NCI-H2227 (cell line): Measurements from ENCODE around the gene CACNA1H.

Experiments used
- DNase-seq: peaks from one replicate; lab custom pipeline; 2025; ENCODE audit not compliant: unreplicated experiment; lab: John Stamatoyannopoulos, UW

CACNA1H gene

GRCh38 chr16:1171001-1171400 is 18.1 kb downstream of the CACNA1H start:
- DNase-seq = no peak

- no peak for DNase-seq
Measured at GRCh38 chr16:1171854-1172428, 19.0 kb downstream of the CACNA1H start.

DNA sequence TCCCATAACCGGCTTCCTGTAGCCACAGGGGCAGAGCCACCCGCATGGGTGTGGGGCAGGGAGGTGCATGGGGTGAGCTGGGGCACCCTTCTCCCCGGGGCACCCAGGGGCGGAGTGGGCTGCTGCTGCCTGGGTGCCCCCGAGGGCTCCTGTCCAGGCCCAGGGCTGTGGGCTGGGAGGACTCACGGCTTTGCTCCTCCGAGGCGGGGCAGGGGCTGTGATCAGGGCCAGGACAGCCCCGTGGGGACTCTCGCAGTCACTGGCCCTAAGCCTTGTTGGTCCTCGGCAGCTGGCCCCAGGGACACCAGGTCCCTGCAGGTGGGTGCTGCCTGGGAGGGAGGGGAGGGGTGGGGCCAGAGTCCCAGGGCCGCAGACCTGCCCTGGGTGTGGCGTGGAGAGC is 19.7 kb downstream of the CACNA1H start:
- no peak for DNase-seq

DNA sequence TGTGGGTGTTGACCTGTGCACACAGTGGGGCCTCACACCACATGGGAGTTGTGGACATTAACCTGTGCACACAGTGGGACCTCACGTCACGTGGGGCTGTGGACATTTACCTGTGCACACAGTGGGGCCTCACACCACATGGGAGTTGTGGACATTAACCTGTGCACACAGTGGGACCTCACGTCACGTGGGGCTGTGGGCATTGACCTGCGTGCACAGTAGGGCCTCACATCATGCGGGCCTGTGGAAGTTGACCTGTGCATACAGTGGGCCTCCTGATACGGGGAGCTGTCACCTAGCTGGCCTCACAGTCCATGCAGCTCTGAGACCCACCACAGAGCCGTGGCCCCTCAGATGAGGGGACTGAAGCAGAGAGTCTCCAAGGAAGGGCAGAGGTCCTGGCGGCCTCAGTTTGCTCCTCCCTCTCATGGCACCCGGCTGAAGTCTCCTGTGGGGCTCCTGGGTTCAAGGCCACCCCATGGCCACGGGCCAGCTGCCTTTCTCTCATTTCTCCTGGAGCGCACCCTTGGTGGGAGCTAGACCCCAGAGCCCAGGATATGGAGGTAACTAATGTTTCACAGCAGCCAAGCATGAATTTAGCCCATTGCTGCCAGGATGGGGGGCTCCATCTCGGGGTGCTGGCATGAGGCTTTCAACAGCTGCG is 21.0 kb downstream of the CACNA1H start:
- DNase-seq = no peak

GRCh38 chr16:1174477-1175357 is 21.8 kb downstream of the CACNA1H start:
- no peak for DNase-seq

DNA sequence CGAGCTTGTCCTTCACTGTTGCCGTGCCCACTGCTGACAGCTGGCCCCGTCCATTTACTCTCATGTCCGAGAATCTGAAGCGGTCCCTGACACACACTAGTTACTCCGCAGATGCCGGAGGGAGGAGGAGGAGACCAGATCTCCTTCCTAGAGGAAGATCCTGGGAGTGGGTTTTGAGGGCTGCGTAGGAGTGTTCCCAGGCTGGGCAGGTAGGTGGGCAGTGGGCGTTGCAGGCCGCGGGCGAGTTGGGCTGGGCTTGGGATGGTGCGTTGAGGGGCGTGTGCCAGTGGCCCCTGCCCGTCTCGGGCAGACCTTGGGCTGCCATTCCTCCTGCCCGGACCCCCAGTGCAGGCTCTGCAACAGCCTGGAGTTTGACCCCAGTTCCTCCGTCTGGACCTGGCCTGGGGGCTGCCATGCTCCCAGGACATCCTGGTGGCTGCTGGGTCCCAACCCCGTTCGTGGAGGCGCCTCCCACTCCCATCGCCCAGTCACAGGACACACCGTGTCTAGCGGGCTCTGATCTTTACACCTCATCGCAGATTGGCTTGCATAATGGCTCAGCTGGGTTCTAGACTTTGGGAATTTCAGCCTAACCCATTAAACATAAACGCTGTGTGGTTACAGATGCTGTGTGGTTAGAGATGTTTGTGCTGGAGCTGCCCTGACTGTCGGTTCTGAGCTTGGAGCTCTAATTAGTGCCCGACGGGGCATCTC is 22.8 kb downstream of the CACNA1H start:
- DNase-seq = no peak

DNA sequence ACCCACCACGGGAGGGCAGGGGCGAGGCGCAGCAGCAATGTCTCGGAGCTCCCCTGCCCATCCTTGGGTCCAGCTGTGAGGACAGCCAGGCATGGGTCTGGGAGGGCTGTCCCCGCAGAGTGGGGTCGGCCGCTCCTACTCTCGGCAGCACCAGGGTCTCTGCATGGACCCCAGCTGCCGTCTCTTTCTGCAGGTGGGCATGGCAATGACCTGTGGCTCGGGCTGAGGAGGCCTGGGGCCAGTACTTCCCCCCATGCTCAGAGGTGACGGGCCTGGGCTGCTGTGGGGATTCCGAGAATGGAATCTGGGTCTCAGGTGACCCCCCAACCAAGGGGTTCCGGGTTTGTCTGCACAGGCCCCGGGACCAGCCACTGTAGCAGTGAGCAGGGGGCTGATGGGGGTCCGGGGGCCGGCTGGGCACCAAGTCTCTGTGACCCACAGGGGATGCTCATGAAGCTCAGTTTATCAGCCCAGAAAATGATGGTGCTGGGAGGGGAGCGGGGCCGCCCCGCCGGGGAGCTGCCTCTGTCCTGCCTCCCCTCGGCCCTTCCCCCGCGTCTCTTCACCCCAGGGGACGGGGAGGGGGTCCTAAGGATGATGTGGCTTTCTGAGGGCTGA is 23.5 kb downstream of the CACNA1H start:
- DNase-seq = no peak

GRCh38 chr16:1177053-1177452 is 24.1 kb downstream of the CACNA1H start:
- no peak for DNase-seq

GRCh38 chr16:1177750-1178149 is 24.8 kb downstream of the CACNA1H start:
- DNase-seq = no peak

- no peak for DNase-seq
Measured at GRCh38 chr16:1178295-1178910, 25.5 kb downstream of the CACNA1H start.

DNA sequence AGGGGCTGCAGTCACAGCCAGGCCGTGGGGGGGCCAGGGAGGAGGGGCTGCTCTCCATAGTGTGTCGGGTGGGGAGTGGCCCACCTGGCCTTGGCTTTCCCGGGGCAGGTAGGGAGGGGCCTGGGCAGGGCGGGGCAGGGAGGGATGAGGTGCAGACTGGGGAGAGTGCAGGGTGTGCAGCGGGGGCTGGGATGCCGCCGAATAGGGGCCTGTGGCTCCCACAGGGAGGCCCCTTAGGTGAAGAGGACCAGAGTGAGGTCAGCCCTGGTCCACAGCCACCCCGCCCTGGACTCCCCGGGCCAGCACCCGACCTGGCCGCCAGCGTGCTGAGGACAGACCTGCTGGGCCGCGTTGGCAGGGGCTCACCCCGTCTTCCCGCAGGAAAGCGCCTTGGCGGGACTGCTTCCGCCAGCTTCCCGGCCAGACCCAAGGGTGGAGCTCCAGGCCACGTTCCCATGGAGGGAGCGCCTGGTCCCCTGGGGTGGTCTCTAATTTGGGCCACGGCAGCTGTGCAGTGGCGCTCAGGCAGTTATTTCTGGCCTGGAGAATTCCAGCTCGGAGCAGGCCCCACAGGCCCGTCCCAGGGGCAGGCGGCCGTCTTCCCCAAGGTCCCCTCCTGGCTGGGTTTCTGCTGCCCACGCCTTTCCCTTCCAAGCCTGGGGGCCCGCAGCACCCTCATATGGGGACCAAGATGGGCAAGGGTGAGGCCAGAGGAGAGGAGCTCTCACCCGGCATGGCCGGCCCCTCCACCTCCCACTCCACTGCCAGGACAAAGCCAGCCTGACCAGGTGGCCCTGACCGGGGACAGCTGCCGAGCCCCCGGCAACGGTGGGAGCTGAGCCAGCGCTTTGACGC is 27.9 kb downstream of the CACNA1H start:
- no peak for DNase-seq

DNA sequence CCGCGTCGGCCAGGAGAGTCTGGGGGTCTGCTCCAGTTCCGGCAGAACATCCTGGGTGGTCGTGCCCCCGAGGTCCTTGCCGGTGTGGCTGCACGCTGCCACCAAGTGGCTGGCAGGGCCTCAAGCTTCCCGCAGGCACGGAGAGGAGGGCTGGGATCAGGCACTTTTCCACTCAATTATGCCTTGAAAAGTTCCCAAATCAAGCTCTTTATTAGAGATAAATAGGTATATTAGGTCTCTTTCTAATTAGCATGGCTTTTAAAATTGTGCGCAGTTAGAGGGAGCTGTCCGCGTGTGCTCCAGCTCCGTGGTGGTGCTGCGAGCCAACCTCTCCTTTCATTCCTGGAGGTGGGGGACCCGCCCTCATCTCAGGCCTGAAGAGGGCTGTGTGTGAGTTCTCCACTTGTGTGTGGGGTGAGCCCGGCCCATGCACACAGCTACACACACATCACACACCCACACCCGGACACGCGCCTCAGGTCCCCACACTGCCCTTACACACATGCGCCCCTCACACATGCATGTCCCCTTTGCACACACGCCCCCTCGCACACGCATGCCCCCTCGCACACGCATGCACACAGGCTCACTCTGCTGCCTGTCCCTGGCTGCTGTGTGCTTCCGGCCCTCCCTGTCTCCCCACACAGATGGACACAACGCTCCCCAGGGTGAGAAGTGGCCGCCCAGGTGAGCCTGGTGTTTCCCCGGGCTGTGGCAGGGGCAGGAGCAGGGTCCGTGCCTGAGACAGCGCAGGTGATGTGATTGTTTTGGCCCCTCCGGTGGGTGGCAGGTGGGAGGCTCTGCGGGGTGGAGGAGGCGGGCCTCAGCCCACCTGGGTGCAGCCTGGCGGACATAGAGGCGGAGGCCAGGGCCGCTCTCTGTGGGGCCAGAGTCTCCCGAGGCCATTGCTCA is 28.8 kb downstream of the CACNA1H start:
- no peak for DNase-seq

GRCh38 chr16:1182316-1182671 is 29.4 kb downstream of the CACNA1H start:
- peak; percentile 73 for DNase-seq

- DNase-seq = peak; percentile 92
Measured at GRCh38 chr16:1182950-1183907, 30.3 kb downstream of the CACNA1H start.

DNA sequence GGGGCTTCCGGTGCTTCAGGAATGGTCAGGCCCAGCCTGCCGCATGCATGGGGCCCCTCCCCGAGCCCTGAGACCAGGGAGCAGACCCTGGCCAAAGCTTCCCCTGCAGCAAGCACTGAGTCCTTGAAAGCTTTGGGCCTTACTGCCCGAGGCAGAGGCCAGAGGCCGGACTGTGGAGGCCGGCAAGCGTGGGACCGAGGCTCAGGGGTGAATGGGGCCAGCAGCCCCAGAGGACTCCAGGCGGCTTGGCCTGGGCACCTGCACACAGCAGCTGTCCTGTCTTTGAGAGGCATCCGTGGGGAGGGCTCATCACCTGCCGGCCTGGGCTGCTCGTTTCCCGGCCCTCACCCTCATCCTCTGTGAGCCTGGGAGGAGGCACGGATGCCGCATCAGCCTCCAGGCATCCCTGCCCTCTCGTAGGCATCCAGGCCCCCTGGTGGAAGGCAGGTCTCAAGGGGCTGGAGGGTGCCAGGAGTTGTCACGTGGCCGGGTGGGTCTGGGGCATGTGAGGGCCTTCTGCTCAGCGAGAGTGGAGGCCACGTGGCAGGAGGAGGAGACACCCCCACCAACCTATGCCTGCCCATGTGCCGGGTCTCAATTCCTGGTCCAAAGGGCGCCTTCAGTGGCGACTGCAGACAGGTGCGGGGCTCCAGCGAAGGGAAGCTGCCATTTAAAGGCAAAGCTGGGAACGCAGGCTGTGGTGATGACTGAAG is 31.4 kb downstream of the CACNA1H start:
- DNase-seq = no peak

DNA sequence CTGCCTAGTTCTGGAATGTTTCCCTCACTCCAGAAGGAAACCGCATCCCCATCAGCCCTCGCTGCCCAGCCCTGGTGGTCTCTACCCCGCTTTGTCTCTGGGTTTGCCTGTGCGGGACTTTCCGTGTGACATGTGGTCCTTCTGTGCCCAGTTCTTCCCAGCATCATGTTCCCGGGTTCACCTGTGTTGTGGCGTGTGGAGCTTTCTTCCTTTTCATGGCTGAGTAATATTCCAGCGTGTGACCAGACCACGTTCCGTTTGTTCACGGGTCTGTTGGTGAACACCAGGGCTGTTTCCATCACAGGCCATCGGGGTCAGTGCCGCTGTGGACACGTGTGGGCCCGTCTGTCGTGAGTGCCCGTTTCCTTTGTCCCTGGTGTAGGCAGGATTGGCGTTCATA is 32.1 kb downstream of the CACNA1H start:
- DNase-seq = no peak
